DOHH2 (cell line): ENCODE measurements around the gene KRTAP2-3.
"Not testable (repeated sequence)": the region's sequence is repeated elsewhere in the genome, so short reads cannot be mapped to it uniquely, and the experiment has no call there.

Source experiments
- H3F3A ChIP-seq: fragments of 200-600 bp; sonication (generic), shearing (Covaris generic); 2 replicates; pipeline ENCODE4 v1.6.0; 2016; ENCODE audit warnings: antibody characterized with exemption, mild to moderate bottlenecking; ENCODE audit not compliant: control insufficient read depth, insufficient read depth
- H3K27ac ChIP-seq: fragments of 200-600 bp; sonication (generic); 2 replicates; pipeline ENCODE4 v1.5.1; 2014; ENCODE audit warnings: low read depth, mild to moderate bottlenecking, low read length, moderate library complexity
- H3K27me3 ChIP-seq: fragments of 200-600 bp; sonication (generic); 2 replicates; pipeline ENCODE4 v1.6.1; 2014; ENCODE audit warnings: mild to moderate bottlenecking, low read length, mixed read lengths; ENCODE audit not compliant: control insufficient read depth
- H3K36me3 ChIP-seq: fragments of 200-600 bp; sonication (generic); 2 replicates; pipeline ENCODE4 v1.6.1; 2014; ENCODE audit warnings: mild to moderate bottlenecking, low read length, moderate library complexity, mixed read lengths; ENCODE audit not compliant: control insufficient read depth
- H3K4me1 ChIP-seq: fragments of 200-600 bp; sonication (generic); 2 replicates; pipeline ENCODE4 v1.6.1; 2014; ENCODE audit warnings: mild to moderate bottlenecking, low read length, mixed read lengths; ENCODE audit not compliant: control insufficient read depth
- H3K4me2 ChIP-seq: fragments of 200-600 bp; sonication (generic); 2 replicates; pipeline ENCODE4 v1.6.0; 2014; ENCODE audit warnings: mild to moderate bottlenecking, low read length, moderate library complexity
- H3K4me3 ChIP-seq: fragments of 200-600 bp; sonication (generic); 2 replicates; pipeline ENCODE4 v1.5.1; 2014; ENCODE audit warnings: mild to moderate bottlenecking, low read length, mixed read lengths
- H3K79me2 ChIP-seq: fragments of 200-600 bp; sonication (generic); 2 replicates; pipeline ENCODE4 v1.6.1; 2014; ENCODE audit warnings: mild to moderate bottlenecking, low read length, mixed read lengths; ENCODE audit not compliant: control insufficient read depth
- H3K9me2 ChIP-seq: fragments of 200-600 bp; sonication (generic); replicated peaks from 2 replicates; pipeline ENCODE4 v1.6.1; 2014; ENCODE audit warnings: mild to moderate bottlenecking, low read length, mixed read lengths; ENCODE audit not compliant: control insufficient read depth
- H3K9me3 ChIP-seq: fragments of 200-600 bp; sonication (generic); 2 replicates; pipeline ENCODE4 v1.6.1; 2014; ENCODE audit warnings: antibody characterized with exemption, low read length, mixed read lengths; ENCODE audit not compliant: control insufficient read depth, insufficient read depth
- H4K20me1 ChIP-seq: fragments of 200-600 bp; sonication (generic); 2 replicates; pipeline ENCODE4 v1.6.0; 2014; ENCODE audit warnings: low read depth, mild to moderate bottlenecking, antibody characterized with exemption, low read length, moderate library complexity; ENCODE audit not compliant: control insufficient read depth, insufficient read depth
- CTCF ChIP-seq: fragments of 200-600 bp; sonication (generic); IDR thresholded peaks from one replicate; pipeline ENCODE4 v1.5.1; 2014; ENCODE audit warnings: antibody characterized with exemption, mild to moderate bottlenecking, low read depth, low read length; ENCODE audit not compliant: poor library complexity, severe bottlenecking
- EZH2phosphoT487 ChIP-seq: fragments of 200-600 bp; sonication (generic); IDR thresholded peaks from 2 replicates; pipeline ENCODE4 v1.6.1; 2017; ENCODE audit warnings: borderline replicate concordance, mild to moderate bottlenecking, antibody characterized with exemption, low read length, moderate library complexity, mixed read lengths

The KRTAP2-3 gene

GRCh38 chr17:41048441-41048840, 11.5 kb downstream of the KRTAP2-3 start:
- peaks cover 17% of the 10 kb centered on the region for H3K4me1 ChIP-seq
- H3K79me2 ChIP-seq: no peaks in the 10 kb centered on the region
- no peaks in the 10 kb centered on the region for H3K9me2 ChIP-seq
- H3K27ac ChIP-seq: no peak overlapping the region
- no peak overlapping the region for H3K4me2 ChIP-seq
- no peaks in the 10 kb centered on the region for H4K20me1 ChIP-seq
- no peak for TF ChIP-seq EZH2phosphoT487
- TF ChIP-seq CTCF: no peak
- no peak overlapping the region for H3K4me3 ChIP-seq
- no peaks in the 10 kb centered on the region for H3K9me3 ChIP-seq
- H3F3A ChIP-seq: no peaks in the 10 kb centered on the region
- 0 out of 2 replicates have a peak, but pooled peaks cover 4% of the 10 kb centered on the region for H3K27me3 ChIP-seq
- no peaks in the 10 kb centered on the region for H3K36me3 ChIP-seq

- not testable (repeated sequence) for H3F3A ChIP-seq, H3K27me3 ChIP-seq, H3K4me2 ChIP-seq, H3K36me3 ChIP-seq, H3K27ac ChIP-seq, H3K4me3 ChIP-seq, H3K9me2 ChIP-seq, H4K20me1 ChIP-seq, H3K9me3 ChIP-seq, H3K79me2 ChIP-seq
- peaks cover 17% of the 10 kb centered on the region for H3K4me1 ChIP-seq
Observed at GRCh38 chr17:41046735-41047465, 13.0 kb downstream of the KRTAP2-3 start, which contains the start of gene KRTAP2-1. Gene KRTAP2-1 (minus strand): TSS chr17:41047316. CDS start chr17:41047267, 49 bp downstream.

GRCh38 chr17:41042953-41043352, 17.0 kb downstream of the KRTAP2-3 start:
- Histone ChIP-seq H3K79me2 (no peaks in the 10 kb centered on the region), H3K27me3 (no peaks in the 10 kb centered on the region; the same call in 1 of the 2 replicates), H3K9me2 (no peaks in the 10 kb centered on the region), H3K4me3 (no peak overlapping the region), H3F3A (no peaks in the 10 kb centered on the region), H3K27ac (no peak overlapping the region), H3K4me1 (peaks cover 8% of the 10 kb centered on the region), H4K20me1 (no peaks in the 10 kb centered on the region), H3K36me3 (no peaks in the 10 kb centered on the region), H3K4me2 (no peak overlapping the region), H3K9me3 (no peaks in the 10 kb centered on the region)
- no peak for TF ChIP-seq EZH2phosphoT487
- TF ChIP-seq CTCF: no peak

- H3K9me2 ChIP-seq, H3K36me3 ChIP-seq, H3K4me3 ChIP-seq, H3K4me2 ChIP-seq, H3K27ac ChIP-seq, H3K27me3 ChIP-seq, H3K79me2 ChIP-seq, H4K20me1 ChIP-seq, H3K4me1 ChIP-seq, H3F3A ChIP-seq, H3K9me3 ChIP-seq: not testable (repeated sequence)
Observed at GRCh38 chr17:41040783-41041571, 18.9 kb downstream of the KRTAP2-3 start, which contains the start of gene KRTAP1-1. Gene KRTAP1-1 (minus strand): TSS chr17:41041450. CDS start chr17:41041397, 53 bp downstream.
